Measurements from ENCODE around the gene MYO9B.
"Not testable (repeated sequence)": the region's sequence is repeated elsewhere in the genome, so short reads cannot be mapped to it uniquely, and the experiment has no call there.

GRCh38 chr19:17094694-17095093 lies 19.1 kb downstream of the MYO9B start:
- not testable (repeated sequence) for TF ChIP-seq CTCF (IDR thresholded peaks at IDR 0.05; ENCODE audit: low read length); EZH2 (IDR thresholded peaks at IDR 0.05; ENCODE audit: borderline replicate concordance, low read length)
